Glomerular visceral epithelial cell (primary cell): ENCODE results near the gene FREY1.

Source experiments
- DNase-seq: peaks from one replicate; pipeline ENCODE4 v3.0.0-alpha.2; 2016; ENCODE audit errors: extremely low spot score

The FREY1 gene, protein sequence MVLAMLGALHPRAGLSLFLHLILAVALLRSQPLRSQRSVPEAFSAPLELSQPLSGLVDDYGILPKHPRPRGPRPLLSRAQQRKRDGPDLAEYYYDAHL

DNA sequence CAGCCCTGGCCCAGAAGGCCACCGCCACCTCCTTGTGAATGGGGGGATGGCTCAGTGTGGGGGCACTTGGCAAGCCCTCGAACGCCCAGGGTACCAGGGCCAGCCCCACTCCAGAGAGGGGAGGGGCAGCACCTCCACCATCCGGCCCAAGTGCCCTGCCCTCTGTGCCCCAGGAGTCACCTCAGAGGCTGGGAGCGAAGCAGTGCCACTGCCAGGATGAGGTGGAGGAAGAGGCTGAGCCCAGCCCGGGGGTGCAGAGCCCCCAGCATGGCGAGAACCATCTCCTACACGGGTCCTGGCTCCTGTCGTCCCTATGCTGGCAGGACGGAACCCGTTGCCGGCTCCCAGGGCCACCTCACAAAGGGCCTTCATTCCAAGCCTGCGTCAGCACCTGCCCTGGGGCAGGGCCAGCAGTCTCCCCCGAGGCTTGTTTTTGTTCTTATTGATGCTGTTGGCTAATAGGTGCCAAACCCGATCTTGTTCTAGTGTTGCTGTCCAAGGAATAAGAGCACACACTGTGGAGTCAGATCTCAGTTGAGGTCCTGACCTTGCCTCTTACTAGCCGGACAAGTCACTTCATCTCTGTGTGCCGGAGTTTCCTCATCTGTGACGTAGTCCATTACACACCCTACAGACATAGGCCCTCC lies at the start of gene FREY1:
Gene FREY1 (minus strand): TSS at position 307 of the 647 bp plus-strand sequence. CDS start 26 bp downstream, at position 281.
- no peak for DNase-seq

GRCh38 chr11:45949992-45950407 lies 42.9 kb upstream of the FREY1 start:
- no peak for DNase-seq

DNA sequence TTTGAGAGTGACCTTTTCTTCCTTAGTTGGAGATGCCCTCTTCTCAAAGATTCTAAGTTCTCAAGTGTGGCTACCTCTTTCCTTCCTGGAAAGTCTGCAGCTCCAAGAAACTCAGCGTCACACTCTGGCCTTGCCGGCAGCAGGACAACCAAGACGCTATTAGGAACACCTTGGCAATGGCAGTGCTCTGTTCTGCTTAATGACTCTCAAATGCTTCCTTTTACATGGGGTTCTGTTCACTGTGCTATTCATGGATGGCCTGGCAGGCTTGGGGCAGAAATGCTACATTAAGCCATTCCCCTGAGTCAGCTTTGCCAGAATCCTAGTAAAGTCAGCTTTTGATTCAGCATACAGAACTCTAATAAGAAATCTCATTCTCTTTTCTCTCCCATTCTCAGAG lies 41.3 kb upstream of the FREY1 start:
- DNase-seq: no peak

DNA sequence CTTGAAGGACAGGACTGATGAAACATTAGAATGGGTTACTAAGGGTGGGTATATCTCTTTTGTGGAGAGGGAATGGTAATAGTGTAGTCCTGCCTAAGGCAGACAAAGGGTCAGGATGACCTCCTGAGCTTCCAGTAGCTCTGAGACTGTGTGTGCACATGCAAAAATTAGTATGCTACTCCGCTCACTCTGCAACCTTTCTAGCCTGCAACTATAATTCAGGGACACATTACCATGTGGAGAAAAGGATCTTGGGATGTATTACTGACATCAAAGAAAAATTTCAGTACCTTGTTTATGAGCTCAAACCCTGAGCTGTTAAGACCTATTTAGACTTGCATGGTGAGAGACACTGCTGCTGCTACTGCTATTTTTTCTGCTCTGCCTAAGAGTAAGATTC lies 40.8 kb upstream of the FREY1 start:
- no peak for DNase-seq

DNA sequence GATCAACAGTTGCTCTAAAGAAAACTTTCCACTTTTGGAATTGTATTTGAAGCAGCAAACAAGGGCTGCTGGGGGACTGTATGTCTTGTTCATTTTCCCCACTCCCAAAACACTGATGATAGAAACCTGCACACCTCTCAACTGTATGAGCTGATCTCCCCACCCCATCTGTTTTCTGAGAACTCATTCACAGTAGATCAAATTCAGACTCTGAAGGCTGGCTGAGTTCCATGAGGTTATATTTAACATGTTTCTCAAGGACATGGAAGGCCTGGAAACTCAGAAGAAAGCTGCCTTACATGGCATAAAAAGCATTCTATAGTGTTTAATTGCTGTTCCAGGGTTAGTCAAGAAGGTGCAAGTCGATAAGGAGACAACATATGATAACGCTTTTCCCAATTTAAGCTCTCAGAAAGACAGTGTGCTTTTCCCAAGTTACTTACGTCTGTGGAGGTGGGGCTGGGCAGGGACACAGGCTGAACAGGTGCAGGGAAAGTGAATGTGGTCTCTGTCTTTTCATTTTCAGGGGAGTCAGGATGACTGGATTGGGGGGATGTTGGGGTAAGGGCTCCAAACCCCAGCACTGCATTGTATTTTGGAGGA lies 38.4 kb upstream of the FREY1 start:
- no peak for DNase-seq

DNA sequence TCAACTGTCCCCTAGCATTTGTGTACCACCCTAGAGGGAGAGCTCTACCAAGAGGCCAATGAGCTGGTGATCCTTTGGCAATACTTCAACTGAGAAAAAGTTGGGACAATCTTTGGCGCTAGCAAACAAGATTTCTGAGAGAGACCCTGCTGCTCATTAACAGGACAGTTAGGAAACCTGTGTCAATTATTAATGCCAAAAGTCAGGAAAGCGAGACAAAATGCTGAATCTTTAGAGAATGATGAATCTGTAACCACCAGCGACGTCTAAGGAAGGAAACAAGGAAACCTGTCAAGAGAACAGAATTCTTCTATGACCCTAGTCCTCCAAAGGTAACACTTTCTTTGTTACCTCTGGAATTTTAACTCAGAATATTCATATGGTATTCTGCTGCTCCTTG lies 35.3 kb upstream of the FREY1 start:
- DNase-seq: peak; percentile 21

GRCh38 chr11:45941285-45941684 lies 34.2 kb upstream of the FREY1 start:
- DNase-seq: no peak

- DNase-seq: no peak
Observed at GRCh38 chr11:45939836-45940235, 32.8 kb upstream of the FREY1 start.

DNA sequence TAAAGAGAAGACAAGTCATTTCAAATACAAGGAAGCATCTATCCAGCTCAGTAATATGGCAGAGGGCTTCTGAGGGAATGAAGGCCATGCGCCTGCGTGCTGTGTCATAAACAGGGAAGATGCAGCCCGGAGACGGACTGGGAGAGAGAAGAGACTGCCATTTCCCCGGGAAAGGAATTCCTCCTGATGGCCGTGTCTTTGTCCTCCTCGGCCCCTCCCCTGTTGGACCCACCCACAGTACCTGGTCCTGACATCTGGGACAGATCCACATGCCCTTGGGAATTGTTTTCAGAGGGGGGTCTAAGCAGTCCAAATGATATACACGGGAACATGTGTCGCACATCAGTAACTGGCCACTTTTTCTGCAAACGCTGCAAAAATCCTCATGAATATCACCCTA lies 30.8 kb upstream of the FREY1 start:
- no peak for DNase-seq

DNA sequence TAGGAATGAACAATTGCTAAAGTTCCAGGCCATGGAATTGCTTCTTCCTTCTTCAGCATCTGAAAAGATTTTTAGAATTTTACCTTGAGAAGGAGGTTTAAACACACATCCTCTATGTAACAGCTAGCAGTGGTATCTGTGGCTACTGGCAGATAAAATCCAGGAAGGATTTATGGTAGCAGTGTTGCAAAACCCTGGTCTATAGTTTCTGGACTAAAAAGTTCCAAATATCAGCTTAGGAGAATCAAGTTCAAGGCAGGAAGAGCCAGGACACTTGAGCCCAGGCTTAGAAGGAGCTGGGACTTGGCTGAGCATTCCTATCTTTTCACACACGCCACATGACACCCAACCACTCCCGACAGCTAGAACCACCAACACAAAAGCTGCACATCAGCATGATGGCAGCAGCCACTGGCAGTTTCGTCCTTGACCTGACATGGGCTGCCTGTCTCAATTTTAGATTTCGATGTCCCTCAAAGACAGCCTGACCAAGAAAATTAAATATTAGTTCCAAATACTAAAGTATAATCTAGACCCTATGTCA lies 29.5 kb upstream of the FREY1 start:
- DNase-seq: no peak

- no peak for DNase-seq
Observed at GRCh38 chr11:45935349-45936064, 28.4 kb upstream of the FREY1 start.

GRCh38 chr11:45934580-45935318 lies 27.7 kb upstream of the FREY1 start:
- no peak for DNase-seq

DNA sequence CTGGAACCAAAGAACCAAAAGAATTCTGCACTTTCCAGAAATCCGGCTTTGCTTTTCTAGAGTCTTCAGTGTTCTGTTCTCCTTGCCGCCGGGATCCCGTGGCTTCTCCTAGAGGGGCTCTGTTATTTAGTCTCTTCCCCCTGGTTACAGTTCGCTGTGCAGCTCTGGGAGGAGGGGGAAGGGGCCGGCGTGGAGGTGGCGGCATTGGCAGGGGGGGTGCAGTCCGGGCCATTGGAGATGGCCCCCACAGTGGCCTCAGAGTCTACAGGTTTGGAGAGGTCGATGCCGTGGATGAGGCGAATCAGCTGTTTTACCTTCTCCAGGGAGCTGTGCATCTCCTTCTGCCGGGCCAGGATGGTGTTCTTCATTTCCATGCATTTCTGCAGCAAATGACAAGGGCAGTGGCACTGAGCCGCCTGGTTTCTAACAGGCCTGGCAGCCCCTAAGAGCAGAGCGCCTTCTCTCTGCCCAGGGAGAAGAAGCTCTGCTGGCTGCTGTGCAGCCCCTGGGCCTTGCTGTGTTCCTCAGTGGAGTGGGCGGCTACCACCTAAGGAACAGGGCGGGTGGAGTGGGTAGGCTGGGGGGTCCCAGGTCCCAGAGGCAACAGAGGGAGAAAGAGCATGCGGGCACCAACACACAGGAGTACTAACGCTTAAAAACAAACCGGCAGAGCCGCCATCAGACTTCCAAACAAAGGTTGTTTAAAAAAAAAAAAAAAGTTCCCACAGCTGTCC lies 26.9 kb upstream of the FREY1 start:
- no peak for DNase-seq

DNA sequence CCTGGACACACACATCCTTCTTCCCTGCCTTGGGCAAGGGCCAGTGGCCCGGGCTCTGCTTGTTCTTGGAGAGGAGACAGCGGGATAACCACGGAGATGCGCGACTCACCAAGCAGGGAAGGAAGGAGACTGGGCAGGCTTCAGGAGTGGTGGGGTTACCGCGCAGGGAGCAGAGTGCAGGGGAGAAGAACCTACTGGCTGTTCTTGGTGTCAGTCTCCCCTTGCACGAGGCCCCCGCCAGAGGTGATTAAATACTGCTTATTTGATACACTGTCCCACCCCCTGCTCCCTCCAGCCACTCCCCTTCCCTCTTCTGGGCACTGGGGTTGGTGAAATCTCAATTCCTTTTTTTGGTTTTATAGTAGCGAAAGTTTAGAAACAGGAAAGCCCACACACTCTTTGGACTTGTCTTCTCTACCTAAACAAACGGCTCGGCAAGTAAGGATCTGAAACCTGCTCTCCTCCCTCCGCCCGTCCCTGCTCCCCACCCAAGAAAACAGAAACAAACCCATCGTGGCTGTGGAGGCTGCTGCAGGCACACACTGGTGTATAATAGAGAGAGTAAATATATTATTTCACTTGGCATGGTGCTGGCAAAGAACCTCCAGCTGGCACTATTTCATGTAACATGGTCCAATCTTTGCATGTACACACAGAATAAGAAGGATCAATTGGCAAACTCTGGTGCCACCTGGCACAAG lies 26.2 kb upstream of the FREY1 start:
- DNase-seq: peak; percentile 40

- no peak for DNase-seq
Observed at GRCh38 chr11:45932217-45932616, 25.1 kb upstream of the FREY1 start.

GRCh38 chr11:45931739-45932138 lies 24.7 kb upstream of the FREY1 start:
- no peak for DNase-seq

DNA sequence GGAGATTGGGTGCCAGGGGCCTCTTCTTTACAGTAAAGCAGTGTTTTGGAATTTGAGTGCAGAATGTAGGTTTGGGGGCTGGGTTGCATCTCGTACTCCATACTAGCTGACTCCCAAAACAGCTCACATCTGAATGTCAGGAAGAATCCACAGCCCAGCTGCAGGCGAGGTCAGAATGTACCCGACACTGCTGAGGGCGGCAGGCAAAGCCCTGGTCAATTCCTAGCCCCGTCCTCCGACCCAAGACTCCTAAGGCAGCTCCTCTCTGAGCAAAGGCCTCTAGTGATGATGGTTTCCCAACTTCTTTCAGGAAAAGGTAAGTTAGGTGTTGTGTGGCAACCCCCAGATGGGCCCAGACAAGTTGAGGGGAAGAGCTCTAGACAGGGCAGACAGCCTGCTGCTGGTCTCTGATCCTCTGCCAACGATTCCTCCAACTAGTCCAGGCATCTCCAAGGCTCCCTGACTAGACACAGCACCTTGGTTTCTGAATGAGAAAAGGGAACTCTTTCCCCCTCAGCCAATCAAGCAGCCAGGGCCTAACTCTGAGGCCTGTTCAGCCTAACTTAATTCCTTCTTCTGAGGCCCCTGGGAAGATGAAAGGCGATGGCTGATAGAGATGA lies 24.0 kb upstream of the FREY1 start:
- no peak for DNase-seq

DNA sequence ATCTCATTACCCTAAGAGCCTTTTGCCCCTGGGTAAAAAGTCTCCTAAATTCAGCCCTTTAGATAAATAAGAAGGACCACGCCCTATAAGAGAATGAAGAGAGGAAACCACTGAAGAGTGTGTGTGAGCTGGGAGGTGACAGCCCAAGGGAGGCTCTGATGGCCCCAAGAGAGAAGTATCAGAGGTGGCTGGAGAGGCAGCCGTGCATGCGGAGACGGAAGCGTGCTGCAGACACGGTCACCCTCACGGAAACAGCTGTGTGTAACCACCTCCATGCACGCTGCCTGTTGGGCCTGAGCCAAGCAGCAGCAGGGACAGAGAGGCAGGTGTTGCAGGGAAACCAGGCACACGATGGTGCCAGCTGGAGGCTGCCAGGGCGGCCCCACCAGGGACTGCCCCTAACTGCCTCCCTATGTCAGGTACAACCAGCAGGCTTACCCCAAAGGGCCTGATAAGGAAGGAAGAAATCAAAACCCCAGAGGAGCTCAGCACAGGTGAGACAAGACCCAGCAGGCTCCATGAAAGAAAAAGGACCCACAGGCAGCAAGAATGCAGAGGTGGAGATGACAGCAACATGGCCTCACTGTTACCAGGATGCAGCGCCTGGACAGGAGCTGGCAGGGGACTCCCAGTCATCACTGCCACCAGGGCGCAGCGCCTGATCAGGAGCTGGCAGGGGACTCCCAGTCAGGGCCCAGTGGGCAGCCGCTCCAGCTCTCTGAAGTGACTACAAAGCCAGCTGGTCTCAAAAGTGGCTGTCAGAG lies 23.1 kb upstream of the FREY1 start:
- DNase-seq: no peak

- DNase-seq: no peak
Observed at GRCh38 chr11:45929486-45930030, 22.5 kb upstream of the FREY1 start.
